GM19438 (cell line): ENCODE results near the gene ANK3.

Source experiments
- ATAC-seq: cut with Tn5 transposase; IDR thresholded peaks from one replicate; pipeline ENCODE4 v1.9.1; 2021; ENCODE audit warnings: low read depth; ENCODE audit not compliant: unreplicated experiment

ANK3 gene

GRCh38 chr10:60009710-60010383, 379.8 kb downstream of the ANK3 start:
- ATAC-seq, result no peak

- no peak for ATAC-seq
Observed at GRCh38 chr10:60009276-60009675, 380.4 kb downstream of the ANK3 start.

GRCh38 chr10:60008816-60009215, 380.9 kb downstream of the ANK3 start:
- no peak for ATAC-seq

DNA sequence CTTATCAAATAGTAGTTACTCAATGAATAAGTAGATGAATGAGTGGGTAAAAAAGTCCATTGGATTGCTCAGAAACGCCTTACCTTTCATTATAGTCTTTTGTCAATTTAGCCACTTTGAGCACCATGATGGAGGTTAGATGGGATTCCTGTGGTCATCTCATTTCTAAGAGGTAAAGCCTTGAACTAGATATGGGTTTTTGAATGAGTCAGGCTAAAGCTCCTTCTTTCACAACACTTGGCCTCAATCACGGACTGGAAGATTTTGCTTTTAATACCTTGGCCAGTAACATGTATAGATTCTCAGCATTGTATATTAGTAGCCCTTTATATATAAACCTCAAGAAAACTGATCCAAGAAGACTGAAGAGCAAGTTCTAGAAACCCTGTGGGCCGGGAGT, 383.6 kb downstream of the ANK3 start:
- no peak for ATAC-seq

- no peak for ATAC-seq
Observed at GRCh38 chr10:60003651-60004523, 385.8 kb downstream of the ANK3 start.

DNA sequence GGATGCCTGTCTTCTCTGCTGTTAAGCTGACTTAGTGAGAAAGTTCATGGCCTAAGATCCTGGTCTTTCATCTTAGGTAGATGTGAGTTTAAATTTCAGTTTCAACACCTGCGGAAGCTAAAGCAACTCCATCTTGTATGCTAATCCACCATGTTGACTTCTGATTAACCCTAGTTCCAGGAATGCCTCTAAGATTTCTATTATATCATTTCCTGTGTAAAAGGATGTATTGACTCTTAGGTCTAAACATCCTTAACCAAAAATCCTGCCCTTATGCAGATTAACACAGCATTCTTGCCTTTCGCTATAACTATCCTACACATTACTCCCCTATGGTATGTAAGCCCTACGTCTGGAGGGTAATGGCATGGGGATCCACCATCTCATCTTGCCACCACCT, 388.9 kb downstream of the ANK3 start:
- ATAC-seq, result no peak

DNA sequence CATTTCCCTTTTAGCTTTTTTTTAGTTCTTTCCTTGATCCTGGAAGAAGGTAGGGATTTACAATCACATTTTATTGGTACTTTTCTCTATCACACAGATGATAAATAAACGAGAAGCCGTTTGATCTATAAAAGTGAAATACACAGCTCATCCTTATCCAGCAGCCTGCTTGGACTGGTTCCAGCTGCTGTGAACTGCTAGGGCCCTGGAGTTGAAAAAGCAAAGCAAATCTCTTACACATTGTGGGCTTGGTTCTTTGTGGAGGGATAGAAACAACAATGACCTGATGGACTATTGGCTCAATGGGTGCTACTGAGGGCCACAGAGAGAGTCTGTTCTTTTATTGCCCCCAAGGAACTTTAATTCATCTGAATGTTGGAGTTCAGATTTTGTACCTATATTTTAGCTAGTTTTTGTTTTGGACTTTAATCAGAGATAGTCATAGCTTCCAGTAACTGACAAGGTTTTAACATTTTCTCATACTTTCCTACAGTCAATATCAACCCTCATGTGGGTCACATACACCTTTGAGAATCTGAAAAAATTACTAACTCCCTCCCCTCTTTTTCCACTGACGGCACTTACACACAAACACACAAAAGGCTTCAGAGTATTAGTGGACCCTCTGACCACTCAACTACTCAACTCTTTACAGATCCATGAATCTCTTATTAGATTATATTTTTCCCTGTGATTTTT, 391.7 kb downstream of the ANK3 start:
- ATAC-seq, result no peak

GRCh38 chr10:59995862-59996261, 393.8 kb downstream of the ANK3 start:
- ATAC-seq, result no peak

DNA sequence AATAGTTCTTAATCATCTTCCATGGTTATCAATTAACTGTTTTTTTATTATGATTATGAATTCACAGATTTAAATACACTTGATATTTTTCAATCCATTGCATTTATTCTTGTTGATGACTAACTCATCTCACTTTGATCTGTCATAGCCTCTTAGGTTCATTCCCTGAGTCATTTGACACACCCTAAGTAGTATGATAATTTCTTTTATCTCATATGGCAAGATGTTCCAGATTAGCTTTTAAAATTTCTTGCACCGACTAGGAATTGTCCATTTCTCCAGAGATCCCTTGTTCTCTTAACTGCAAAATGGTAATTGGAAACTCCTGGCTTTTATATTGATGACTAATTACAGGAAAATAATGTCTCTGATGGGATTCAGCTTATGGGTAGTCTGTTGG, 395.7 kb downstream of the ANK3 start:
- ATAC-seq, result no peak

- no peak for ATAC-seq
Observed at GRCh38 chr10:59991661-59992060, 398.0 kb downstream of the ANK3 start.

DNA sequence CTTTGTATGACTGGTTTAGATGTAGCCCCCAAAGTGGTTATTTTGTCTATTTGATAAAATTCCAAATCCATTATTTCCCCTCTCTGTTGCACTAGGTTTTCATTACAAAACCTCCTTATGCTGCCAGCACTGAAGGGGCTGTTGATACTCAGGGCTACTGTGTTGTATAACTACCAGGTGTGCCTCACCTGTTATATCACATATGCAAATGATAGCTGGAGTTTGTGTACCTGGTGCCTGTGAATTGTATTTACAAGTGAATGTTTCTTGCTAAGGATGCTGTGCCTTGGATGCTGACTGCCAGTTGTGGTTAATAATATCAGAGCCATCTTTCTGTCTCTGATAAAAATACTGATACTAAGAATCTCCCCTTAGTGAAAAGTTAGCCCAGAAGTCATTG, 398.6 kb downstream of the ANK3 start:
- ATAC-seq, result no peak

DNA sequence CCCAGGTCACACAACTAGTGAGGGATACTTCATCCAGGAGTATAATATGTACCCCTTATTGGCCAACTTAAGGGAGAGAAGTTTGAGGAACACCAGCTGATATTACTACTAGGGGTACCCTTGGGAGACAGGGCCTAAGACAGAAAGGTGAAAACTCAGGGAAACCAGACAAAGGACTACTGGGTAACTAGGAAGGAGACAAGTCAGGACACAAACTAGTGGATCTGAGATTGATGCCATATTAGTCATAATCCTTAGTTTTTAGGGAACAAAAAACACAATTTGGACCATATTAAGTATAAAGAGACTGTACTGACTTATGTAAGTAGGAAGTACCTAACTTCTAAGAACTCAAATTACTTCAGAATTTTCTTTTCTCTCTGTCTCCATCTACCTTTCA, 404.0 kb downstream of the ANK3 start:
- ATAC-seq, result no peak

- ATAC-seq, result no peak
Observed at GRCh38 chr10:59984415-59984814, 405.3 kb downstream of the ANK3 start.

DNA sequence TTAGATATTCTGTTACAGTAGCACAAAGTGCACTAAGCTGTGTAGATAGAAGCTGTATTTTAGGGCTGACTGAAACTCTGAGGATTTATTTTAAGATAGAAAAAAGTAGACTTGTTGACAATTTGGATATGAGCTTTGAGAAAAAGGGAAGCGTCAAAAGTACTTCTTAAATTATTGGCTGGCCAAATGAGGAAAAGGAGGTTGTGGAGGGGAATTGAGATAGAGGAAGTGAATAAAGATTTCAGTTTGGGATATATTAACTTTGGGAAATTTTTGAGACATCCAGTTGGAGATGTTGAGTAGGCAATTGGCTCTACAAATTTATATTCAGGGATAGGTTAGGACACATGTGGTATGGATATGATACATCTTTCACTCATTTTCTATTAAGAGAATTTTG, 409.3 kb downstream of the ANK3 start:
- no peak for ATAC-seq

- no peak for ATAC-seq
Observed at GRCh38 chr10:59977486-59977885, 412.2 kb downstream of the ANK3 start.

GRCh38 chr10:59976909-59977308, 412.8 kb downstream of the ANK3 start:
- no peak for ATAC-seq
